Activated CD4-positive, alpha-beta T cell treated with anti-CD3 and anti-CD28 coated beads for 36 hours (primary cell): ENCODE results near the gene ANO6. TPM values are rescaled to one million over a fixed set of nuclear protein-coding genes. Genes with fewer than 3 reads are reported as not detected.
A peak's percentile ranks its signal among the peaks of the same experiment; 100 is the strongest.
"Not testable (repeated sequence)": the region's sequence is repeated elsewhere in the genome, so short reads cannot be mapped to it uniquely, and the experiment has no call there.

ENCODE experiments used
- ATAC-seq: fragments of 200-7000 bp; cut with Tn5 transposase; one replicate; pipeline ENCODE4 v1.10.0; 2021; ENCODE audit warnings: mild to moderate bottlenecking, moderate library complexity
- CTCF ChIA-PET: fragments of 350-600 bp; sonication (Branson Sonifier 250); formaldehyde crosslinking; loops from one replicate; lab custom pipeline; 2021; ENCODE audit warnings: antibody characterized with exemption; lab: Charles Lee
- POLR2A ChIA-PET: fragments of 350-600 bp; sonication (Branson Sonifier 250); formaldehyde crosslinking; loops from one replicate; lab custom pipeline; 2021; ENCODE audit warnings: antibody characterized with exemption, inconsistent platforms; lab: Charles Lee
- DNase-seq: peaks from one replicate; pipeline ENCODE4 v3.0.0-alpha.2; 2020
- H3K27ac Mint-ChIP-seq: one replicate; pipeline ENCODE4 v1.8.0; 2021; ENCODE audit warnings: mixed read lengths
- H3K27me3 Mint-ChIP-seq: one replicate; pipeline ENCODE4 v1.8.0; 2021; ENCODE audit warnings: mixed read lengths
- H3K36me3 Mint-ChIP-seq: one replicate; pipeline ENCODE4 v1.8.0; 2021; ENCODE audit warnings: low read depth, mixed read lengths
- H3K4me1 Mint-ChIP-seq: one replicate; pipeline ENCODE4 v1.8.0; 2021; ENCODE audit warnings: mixed read lengths
- H3K4me3 Mint-ChIP-seq: one replicate; pipeline ENCODE4 v1.8.0; 2021; ENCODE audit warnings: mild to moderate bottlenecking, moderate library complexity, mixed read lengths
- H3K9me3 Mint-ChIP-seq: one replicate; pipeline ENCODE4 v1.8.0; 2021; ENCODE audit warnings: low read depth, mixed read lengths
- intact Hi-C, 2 experiments: fragments of 100-400 bp; cut with DNase I in 1 of 2; cut with micrococcal nuclease in 1 of 2; formaldehyde crosslinking; loops; one replicate each; pipeline versions ENCODE4 v1.14.2 to v1.15.1; 2022 to 2024; cut with DNase I, micrococcal nuclease
- total RNA-seq, 2 experiments: library from RNA; stranded (reverse); gene quantifications; one replicate each; pipeline ENCODE4 v1.2.3, GENCODE V29; 2021

ANO6 gene
- total RNA-seq, 2 experiments from 2014 or later = 18.7 to 20.3 TPM

DNA sequence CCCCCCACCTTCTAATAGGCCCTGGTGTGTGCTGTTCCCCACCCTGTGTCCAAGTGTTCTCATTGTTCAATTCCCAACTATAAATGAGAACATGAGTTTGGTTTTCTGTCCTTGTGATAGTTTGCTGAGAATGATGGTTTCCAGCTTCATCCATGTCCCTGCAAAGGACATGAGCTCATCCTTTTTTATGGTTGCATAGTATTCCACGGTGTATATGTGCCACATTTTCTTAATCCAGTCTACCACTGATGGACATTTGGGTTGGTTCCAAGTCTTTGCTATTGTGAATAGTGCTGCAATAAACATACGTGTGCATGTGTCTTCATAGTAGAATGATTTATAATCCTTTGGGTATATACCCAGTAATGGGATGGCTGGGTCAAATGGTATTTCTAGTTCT lies 20.5 kb downstream of the ANO6 start:
- DNase-seq, POLR2A ChIA-PET, H3K27ac Mint-ChIP-seq, H3K4me3 Mint-ChIP-seq, ATAC-seq, CTCF ChIA-PET, H3K9me3 Mint-ChIP-seq, H3K27me3 Mint-ChIP-seq: not testable (repeated sequence)
- Mint-ChIP-seq H3K36me3 (peaks cover 18% of the 10 kb centered on the region), H3K4me1 (peaks cover 79% of the 10 kb centered on the region)
- intact Hi-C loops = loop anchor here in 1 of 2 experiments (10.0 kb wide), 3 partner anchors 382 to 1148 kb away; partner anchors contain the start of gene SCAF11

DNA sequence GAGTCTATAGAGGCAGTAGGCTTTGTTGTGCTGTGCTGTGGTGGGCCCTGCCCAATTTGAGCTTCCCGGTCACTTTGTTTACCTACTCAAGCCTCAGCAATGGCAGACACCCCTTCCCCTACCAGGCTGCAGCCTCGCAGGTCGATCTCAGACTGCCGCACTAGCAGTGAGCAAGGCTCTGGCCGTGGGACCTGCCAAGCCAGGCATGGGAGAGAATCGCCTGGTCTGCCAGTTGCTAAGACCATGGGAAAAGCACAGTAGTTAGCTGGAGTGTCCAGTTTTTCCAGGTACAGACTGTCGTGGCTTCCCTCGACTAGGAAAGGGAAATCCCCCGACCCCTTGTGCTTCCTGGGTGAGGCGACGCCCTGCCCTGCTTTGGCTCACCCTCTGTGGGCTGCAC lies 26.3 kb downstream of the ANO6 start:
- peaks cover 53% of the 10 kb centered on the region for H3K4me1 Mint-ChIP-seq
- peaks cover 2% of the 10 kb centered on the region for H3K9me3 Mint-ChIP-seq
- ChIA-PET CTCF (no interaction called here), POLR2A (no interaction called here)
- no peaks in the 10 kb centered on the region for H3K27me3 Mint-ChIP-seq
- intact Hi-C loops = no loop called here
- H3K27ac Mint-ChIP-seq = no peak overlapping the region
- H3K36me3 Mint-ChIP-seq = peaks cover 21% of the 10 kb centered on the region
- ATAC-seq (no peak), DNase-seq (no peak)
- no peak overlapping the region for H3K4me3 Mint-ChIP-seq

DNA sequence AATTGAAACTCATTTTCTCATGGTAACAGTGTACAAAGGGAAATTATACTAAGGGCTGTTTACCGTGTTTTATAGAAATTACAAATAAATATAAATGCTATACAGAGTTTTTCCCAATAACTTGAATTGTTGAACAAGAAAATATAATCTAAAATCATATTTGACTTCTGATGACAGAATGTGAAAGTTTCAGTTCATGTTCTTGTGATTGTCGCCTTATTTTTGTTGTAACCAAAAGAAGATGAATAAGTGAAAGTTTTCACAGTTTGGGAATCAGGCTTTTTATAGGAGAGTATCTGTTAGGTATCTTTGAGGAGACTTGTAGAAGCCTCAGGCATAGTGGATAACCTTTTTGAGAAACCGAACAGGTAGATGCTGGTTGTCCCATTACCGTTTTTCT lies 28.1 kb downstream of the ANO6 start:
- Mint-ChIP-seq H3K27me3 (no peaks in the 10 kb centered on the region), H3K4me3 (no peak overlapping the region), H3K9me3 (no peaks in the 10 kb centered on the region), H3K27ac (no peak overlapping the region), H3K4me1 (peaks cover 46% of the 10 kb centered on the region), H3K36me3 (peaks cover 19% of the 10 kb centered on the region)
- intact Hi-C loops = no loop called here
- ATAC-seq (no peak), DNase-seq (no peak)
- ChIA-PET CTCF (no interaction called here), POLR2A (interaction anchor here (0.6 kb wide), 1 partner anchor 710 kb away, joined by 3 read pairs; no protein-coding TSS in a partner anchor)

DNA sequence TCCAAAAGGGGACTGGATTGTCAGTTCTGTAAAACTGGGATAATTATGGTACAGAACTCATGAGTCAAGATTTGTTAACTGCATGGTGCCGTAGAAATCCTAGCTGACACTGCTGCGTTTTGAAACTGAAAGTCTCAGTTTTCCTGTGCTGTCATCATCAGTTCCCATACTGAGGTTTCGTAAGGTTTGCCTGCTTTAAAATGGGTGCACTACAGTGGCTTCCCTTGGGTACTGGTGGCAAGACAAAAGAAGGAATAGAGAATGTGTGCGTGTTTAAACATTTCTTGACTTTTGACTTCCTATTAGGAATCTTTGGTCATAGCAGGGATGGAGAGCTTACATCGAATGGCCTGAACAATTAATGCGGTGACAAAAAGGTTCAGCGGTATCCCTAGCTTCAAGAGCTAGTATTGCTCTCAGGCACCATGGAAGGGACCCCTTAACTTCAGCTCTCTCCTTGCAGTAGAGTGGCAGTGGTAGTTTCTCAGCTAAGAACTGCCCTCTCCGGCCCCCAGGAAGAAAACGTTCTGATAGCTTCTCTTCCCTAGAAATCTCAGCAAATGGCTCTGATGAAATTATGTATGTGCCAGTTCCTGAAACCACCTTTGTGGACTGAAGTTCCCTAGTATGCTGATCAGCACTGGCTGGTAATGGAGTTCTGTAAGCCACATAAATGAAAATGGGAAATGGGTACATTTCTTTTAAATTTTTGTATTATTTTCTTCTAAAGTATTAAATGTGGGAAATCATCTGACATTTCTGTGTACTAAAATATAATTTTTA lies 28.9 kb downstream of the ANO6 start:
- Mint-ChIP-seq H3K27ac (no peak overlapping the region), H3K27me3 (no peaks in the 10 kb centered on the region), H3K36me3 (peaks cover 17% of the 10 kb centered on the region), H3K4me3 (no peak overlapping the region), H3K9me3 (no peaks in the 10 kb centered on the region), H3K4me1 (peaks cover 40% of the 10 kb centered on the region)
- intact Hi-C loops = no loop called here
- peak; percentile 53 for ATAC-seq
- ChIA-PET CTCF (interaction anchor here (0.6 kb wide), 1 partner anchor 484 kb away, joined by 4 read pairs; no protein-coding TSS in a partner anchor), POLR2A (interaction anchor here (0.6 kb wide), 1 partner anchor 711 kb away, joined by 3 read pairs; no protein-coding TSS in a partner anchor)
- DNase-seq = no peak

DNA sequence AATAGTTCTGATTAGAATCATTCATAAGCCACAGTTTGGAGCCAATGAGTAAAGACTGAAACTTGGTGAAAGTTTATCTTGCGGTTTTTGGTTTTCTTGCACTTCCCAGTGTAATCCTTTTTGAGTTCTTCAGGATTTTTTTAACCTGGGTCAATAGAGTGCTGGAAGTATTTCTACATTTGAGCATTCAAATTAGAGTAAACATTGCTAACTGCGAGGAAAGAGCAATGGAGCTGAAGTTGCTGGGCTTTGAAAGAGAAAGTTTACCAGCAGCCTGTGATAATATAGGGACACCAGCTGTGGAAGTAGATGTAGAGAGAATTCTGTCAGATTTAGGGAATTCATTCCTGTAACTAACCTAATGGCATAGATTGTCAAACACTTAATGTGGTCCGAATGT lies 30.3 kb downstream of the ANO6 start:
- Mint-ChIP-seq H3K4me1 (peaks cover 32% of the 10 kb centered on the region), H3K36me3 (peaks cover 15% of the 10 kb centered on the region), H3K4me3 (no peak overlapping the region), H3K9me3 (no peaks in the 10 kb centered on the region), H3K27ac (no peak overlapping the region), H3K27me3 (no peaks in the 10 kb centered on the region)
- intact Hi-C loops = no loop called here
- ChIA-PET CTCF (interaction anchor here (0.5 kb wide), 1 partner anchor 71 kb away, joined by 3 read pairs; no protein-coding TSS in a partner anchor), POLR2A (no interaction called here)
- ATAC-seq (no peak), DNase-seq (no peak)

DNA sequence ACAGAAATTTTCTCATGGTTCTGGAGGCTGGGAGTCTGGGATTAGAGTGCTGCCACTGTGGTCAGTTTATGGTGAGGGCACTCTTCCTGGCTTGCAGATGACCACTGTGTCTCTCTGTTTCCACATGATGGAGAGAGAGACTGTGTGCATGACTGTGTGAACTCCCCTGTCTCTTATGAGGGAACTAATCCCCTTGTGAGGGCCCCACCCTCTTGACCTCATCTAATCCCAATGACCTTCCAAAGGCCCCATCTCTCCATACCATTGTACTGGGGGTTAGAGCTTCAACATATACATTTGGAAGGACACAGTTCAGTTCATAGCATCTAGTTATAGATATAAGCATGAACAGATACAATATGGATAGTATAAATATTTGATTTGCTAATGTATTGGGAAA lies 31.7 kb downstream of the ANO6 start:
- ChIA-PET CTCF (interaction anchor here (0.6 kb wide), 1 partner anchor 48 kb away, joined by 4 read pairs; no protein-coding TSS in a partner anchor), POLR2A (no interaction called here)
- Mint-ChIP-seq H3K9me3 (no peaks in the 10 kb centered on the region), H3K4me1 (peaks cover 24% of the 10 kb centered on the region), H3K36me3 (peaks cover 8% of the 10 kb centered on the region), H3K27ac (no peak overlapping the region), H3K27me3 (no peaks in the 10 kb centered on the region), H3K4me3 (no peak overlapping the region)
- intact Hi-C loops = no loop called here
- DNase-seq (no peak), ATAC-seq (no peak)

DNA sequence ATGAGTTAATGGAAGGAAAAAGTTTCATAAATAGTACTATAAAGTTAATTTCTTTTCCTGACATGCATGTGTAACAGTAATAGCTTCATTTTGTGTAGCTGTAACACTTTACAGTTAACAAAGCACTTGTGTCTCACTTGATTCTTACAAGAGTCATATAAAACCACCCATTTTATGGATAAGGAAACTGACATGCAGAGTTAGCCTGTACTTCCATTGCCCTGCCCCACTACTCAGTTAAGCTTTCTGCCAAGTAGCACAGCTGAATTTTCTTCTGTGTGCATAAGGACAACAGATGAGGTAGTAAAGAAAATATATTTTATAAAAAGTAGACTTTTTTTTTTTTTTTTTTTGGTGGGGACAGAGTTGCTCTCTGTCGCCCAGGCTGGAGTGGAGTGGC lies 32.2 kb downstream of the ANO6 start:
- no peak overlapping the region for H3K27ac Mint-ChIP-seq
- H3K9me3 Mint-ChIP-seq = no peaks in the 10 kb centered on the region
- H3K4me3 Mint-ChIP-seq = no peak overlapping the region
- ChIA-PET POLR2A (no interaction called here), CTCF (interaction anchor here (0.6 to 1.1 kb wide), 2 partner anchors 10 to 48 kb away, joined by 3 to 4 read pairs; no protein-coding TSS in a partner anchor)
- H3K4me1 Mint-ChIP-seq = peaks cover 24% of the 10 kb centered on the region
- H3K36me3 Mint-ChIP-seq = peaks cover 8% of the 10 kb centered on the region
- no peaks in the 10 kb centered on the region for H3K27me3 Mint-ChIP-seq
- intact Hi-C loops = no loop called here
- no peak for ATAC-seq
- DNase-seq = no peak

DNA sequence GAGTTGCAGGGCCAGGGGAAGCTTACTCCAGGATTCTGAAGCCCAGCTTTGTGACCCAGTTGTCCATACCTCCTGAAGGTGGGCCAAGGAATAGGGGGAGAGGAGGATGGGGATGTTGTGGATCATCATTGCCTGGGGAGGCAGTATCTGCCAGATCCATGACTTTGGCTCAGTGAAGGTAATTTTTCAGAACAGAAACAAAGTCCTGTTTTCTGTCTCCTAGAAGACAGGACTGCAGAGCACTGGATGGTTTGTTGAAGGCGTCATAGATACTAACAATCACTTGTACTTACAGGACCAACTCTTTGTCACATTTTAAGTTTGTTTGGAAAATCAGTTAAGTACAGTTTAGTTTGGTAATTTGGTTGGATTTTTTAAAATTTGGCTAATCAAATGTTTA lies 38.4 kb downstream of the ANO6 start:
- intact Hi-C loops = no loop called here
- peaks cover 5% of the 10 kb centered on the region for H3K36me3 Mint-ChIP-seq
- DNase-seq = no peak
- no peak overlapping the region for H3K4me3 Mint-ChIP-seq
- H3K9me3 Mint-ChIP-seq = no peaks in the 10 kb centered on the region
- no peak for ATAC-seq
- H3K27ac Mint-ChIP-seq = no peak overlapping the region
- H3K27me3 Mint-ChIP-seq = no peaks in the 10 kb centered on the region
- ChIA-PET CTCF (no interaction called here), POLR2A (interaction anchor here (0.6 kb wide), 1 partner anchor 330 kb away, joined by 3 read pairs; no protein-coding TSS in a partner anchor)
- H3K4me1 Mint-ChIP-seq = peaks cover 23% of the 10 kb centered on the region

DNA sequence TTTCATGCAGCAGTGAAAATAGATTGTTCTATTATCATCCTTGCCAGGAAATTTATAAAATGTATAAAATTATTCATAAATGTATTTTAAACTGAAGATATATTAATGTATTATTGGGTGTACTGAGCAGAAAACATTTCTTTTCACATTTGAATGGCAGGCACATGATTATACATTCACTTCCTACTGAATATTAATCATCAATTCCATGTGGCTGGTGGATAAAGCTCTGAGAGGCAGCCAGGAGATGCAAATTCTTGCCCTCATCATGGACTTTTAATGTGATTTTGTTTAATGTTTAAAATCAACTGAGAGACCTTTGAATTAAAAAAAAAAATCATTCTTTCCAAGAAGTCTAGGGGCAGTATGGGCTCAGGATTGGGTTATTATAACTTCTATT lies 40.8 kb downstream of the ANO6 start:
- POLR2A ChIA-PET = no interaction called here
- H3K9me3 Mint-ChIP-seq = no peaks in the 10 kb centered on the region
- H3K36me3 Mint-ChIP-seq = no peaks in the 10 kb centered on the region
- H3K27ac Mint-ChIP-seq = no peak overlapping the region
- H3K4me3 Mint-ChIP-seq = no peak overlapping the region
- CTCF ChIA-PET = no interaction called here
- no peaks in the 10 kb centered on the region for H3K27me3 Mint-ChIP-seq
- peaks cover 31% of the 10 kb centered on the region for H3K4me1 Mint-ChIP-seq
- intact Hi-C loops = no loop called here
- DNase-seq = no peak
- no peak for ATAC-seq

DNA sequence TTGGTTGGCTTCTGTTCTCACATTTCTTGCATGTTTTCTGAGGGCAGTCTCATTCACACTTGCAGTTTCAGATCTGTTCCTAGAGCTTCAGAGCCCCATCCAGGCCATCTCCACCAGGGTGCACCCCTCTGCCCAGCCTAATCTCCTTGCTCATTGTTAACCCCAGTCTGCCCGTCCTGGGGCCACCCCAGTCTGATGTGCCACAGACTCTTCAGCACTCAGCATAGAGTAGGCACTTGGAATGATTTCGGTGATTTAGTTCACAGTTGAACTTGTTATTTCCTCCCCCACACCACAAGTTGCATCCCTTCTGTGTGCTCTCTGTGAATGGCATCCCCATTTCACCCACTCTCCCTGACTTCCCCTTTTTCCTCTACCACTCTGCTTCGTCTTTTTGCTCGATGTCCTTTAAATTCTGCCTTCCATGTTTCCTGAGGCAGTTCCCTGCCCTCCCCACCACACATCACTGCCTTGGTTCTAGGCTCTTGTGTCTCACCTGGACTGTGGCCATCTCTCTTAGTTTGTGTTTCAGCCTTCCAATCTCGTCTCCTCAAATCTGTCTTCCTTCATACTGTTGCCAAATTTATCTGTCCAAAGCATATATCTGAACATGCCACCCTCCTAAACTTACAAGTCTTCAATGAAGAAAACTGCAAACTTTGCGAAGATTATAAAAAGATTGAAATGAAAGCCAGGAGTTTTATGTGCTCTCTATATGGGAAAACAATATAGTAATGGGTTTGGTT lies 41.5 kb downstream of the ANO6 start:
- peak; percentile 66 for ATAC-seq
- peak; percentile 27 for DNase-seq
- CTCF ChIA-PET = interaction anchor here (0.5 kb wide), 1 partner anchor 131 kb away, joined by 3 read pairs; no protein-coding TSS in a partner anchor
- no peak overlapping the region for H3K4me3 Mint-ChIP-seq
- H3K27me3 Mint-ChIP-seq = no peaks in the 10 kb centered on the region
- H3K27ac Mint-ChIP-seq = no peak overlapping the region
- peaks cover 31% of the 10 kb centered on the region for H3K4me1 Mint-ChIP-seq
- POLR2A ChIA-PET = no interaction called here
- no peaks in the 10 kb centered on the region for H3K36me3 Mint-ChIP-seq
- H3K9me3 Mint-ChIP-seq = no peaks in the 10 kb centered on the region
- intact Hi-C loops = no loop called here

DNA sequence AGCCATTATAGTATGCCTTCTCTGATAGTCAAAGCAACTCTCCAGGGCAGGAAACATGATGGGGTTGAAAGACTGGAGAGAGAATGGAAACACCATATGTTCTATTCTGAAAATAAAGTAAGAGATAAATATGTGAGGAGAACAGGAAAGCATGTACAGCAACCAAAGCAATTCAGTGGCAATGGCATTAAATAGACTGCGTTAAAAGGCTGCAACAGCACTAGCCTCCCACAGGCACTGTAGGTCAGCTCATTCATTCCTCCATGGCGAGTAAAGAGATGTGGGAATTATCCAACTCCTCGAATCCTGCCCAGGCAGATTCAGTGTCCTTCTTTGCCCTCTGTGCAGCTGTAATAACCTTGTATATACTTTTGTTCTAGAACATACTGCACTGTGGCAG lies 43.8 kb downstream of the ANO6 start:
- Mint-ChIP-seq H3K4me3 (no peak overlapping the region), H3K9me3 (no peaks in the 10 kb centered on the region), H3K4me1 (peaks cover 31% of the 10 kb centered on the region), H3K27me3 (no peaks in the 10 kb centered on the region), H3K27ac (no peak overlapping the region), H3K36me3 (no peaks in the 10 kb centered on the region)
- POLR2A ChIA-PET = no interaction called here
- no peak for DNase-seq
- CTCF ChIA-PET = no interaction called here
- intact Hi-C loops = no loop called here
- ATAC-seq = no peak
